Measurements from ENCODE around the gene DYNC1H1. TPM values are rescaled to one million over a fixed set of nuclear protein-coding genes. Genes with fewer than 3 reads are reported as not detected.
A peak's percentile ranks its signal among the peaks of the same experiment; 100 is the strongest.

The DYNC1H1 gene
- total and polyA plus RNA-seq, 12 donors, result 202 to 509 (median 348) TPM

DNA sequence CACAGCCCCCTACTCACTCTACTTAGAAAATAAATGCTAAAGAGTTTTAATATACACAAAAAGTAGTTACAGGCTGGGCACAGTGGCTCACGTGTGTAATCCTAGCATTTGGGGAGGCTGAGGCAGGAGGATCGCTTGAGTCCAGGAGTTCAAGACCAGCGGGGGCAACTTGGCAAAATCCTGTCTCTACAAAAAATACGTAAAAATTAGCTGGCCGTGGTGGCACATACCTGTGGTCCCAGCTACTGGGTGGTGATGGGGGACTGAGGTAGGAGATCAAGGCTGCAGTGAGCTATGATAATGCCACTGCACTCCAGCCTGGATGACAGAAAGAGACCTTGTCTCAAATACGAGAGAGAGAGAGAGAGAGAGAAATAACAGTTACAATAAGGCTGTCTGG is 9.9 kb upstream of the DYNC1H1 start:
- intact Hi-C loops (cut with DNase I), result loop anchor here in 1 of 2 donors (10.0 kb wide), 1 partner anchor 190 kb away; the partner anchor contains the start of gene PPP2R5C
- TF ChIP-seq, protein P1, sequence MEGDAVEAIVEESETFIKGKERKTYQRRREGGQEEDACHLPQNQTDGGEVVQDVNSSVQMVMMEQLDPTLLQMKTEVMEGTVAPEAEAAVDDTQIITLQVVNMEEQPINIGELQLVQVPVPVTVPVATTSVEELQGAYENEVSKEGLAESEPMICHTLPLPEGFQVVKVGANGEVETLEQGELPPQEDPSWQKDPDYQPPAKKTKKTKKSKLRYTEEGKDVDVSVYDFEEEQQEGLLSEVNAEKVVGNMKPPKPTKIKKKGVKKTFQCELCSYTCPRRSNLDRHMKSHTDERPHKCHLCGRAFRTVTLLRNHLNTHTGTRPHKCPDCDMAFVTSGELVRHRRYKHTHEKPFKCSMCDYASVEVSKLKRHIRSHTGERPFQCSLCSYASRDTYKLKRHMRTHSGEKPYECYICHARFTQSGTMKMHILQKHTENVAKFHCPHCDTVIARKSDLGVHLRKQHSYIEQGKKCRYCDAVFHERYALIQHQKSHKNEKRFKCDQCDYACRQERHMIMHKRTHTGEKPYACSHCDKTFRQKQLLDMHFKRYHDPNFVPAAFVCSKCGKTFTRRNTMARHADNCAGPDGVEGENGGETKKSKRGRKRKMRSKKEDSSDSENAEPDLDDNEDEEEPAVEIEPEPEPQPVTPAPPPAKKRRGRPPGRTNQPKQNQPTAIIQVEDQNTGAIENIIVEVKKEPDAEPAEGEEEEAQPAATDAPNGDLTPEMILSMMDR (IDR thresholded peaks at IDR 0.05), result no peak
- TF ChIP-seq POLR2A (IDR thresholded peaks at IDR 0.05), result no peak
- H3K27me3 ChIP-seq, result no peaks in the 10 kb centered on the region
- no peak overlapping the region for H3K27ac ChIP-seq
- peak in 3 of 7 donors; percentile 7 to 27 (median 9) for DNase-seq
- no peak overlapping the region for H3K4me3 ChIP-seq
- no peaks in the 10 kb centered on the region for H3K36me3 ChIP-seq (replicated peaks in 1 of 2)
- H3K4me1 ChIP-seq (replicated peaks in 1 of 2), result peaks cover 4 to 8% of the 10 kb centered on the region in 2 donors
- H3K9me3 ChIP-seq (replicated peaks in 1 of 3), result no peaks in the 10 kb centered on the region
- 79 to 89% (median 86%) methylated on average over 6 of the region's 6 CpGs for WGBS, 4 donors

DNA sequence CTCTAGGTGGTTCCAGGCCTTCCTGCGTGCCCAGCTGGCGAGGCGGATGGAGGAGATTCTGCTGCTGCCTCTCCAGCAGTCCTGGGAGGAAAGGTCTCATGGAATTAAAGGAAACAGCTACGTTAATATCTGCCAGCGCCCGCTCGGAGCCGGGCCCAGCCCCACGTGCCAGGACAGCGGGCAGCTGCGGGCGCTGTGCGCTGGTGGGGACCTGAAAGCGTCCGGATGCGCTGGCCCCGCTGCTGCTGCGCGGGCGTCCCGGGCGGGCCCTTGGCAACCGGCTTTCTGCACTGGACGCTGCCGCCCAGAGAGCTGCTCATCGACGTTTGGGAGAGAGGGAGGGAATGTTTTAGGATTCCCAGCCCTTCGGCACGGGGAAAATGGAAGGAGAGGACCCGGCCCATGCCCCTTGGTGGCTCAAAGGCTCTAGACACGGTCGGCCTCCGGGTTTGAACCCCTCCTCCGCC is 8.6 kb upstream of the DYNC1H1 start:
- Histone ChIP-seq H3K9me3 (replicated peaks in 1 of 3) (no peaks in the 10 kb centered on the region), H3K4me3 (no peak overlapping the region), H3K36me3 (replicated peaks in 1 of 2) (no peaks in the 10 kb centered on the region), H3K27me3 (no peaks in the 10 kb centered on the region), H3K27ac (no peak overlapping the region), H3K4me1 (replicated peaks in 1 of 2) (no peaks in the 10 kb centered on the region)
- WGBS, 4 donors, result 74 to 90% (median 86%) methylated on average over 16 to 34 of the region's 34 CpGs
- intact Hi-C loops (cut with DNase I), result loop anchor here in 1 of 2 donors (10.0 kb wide), 1 partner anchor 191 kb away; the partner anchor contains the start of gene PPP2R5C
- DNase-seq, result peak in 1 of 7 donors; percentile 39
- TF ChIP-seq, protein P1 (IDR thresholded peaks at IDR 0.05), result no peak
- no peak for TF ChIP-seq POLR2A (IDR thresholded peaks at IDR 0.05)

DNA sequence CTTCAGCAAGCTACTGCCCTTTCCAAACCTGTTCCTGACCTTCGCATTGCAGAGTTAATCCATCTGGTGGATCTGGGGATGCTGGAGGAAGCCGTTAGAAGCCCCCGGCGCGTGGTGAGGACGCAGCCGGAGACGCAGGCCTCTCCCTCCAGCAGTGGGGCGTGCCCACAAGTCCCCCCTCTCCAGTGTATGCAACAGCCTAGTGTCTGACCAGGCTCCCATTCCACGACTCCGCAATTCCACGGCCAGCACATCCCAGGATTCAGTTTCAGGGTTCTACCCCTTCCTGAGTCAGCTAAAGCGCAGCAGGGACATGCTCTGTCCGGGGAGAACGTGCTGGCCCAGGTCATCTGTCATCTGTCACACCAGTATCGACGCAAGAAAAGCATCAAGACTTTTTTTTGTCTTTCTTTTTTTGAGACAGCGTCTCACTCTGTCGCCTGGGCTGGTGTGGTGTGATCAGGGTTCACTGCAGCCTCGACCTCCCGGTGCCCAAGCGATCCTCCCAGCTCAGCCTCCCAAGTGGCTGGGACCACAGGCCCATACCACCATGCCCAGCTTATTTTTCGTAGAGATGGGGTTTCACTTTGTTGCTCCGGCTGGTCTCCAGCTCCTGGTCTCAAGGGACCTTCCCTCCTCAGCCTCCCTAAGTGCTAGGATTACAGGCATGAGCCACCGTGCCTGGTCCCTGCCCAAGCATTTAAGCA is 8.0 kb upstream of the DYNC1H1 start:
- Histone ChIP-seq H3K27me3 (no peaks in the 10 kb centered on the region), H3K4me3 (no peak overlapping the region), H3K36me3 (replicated peaks in 1 of 2) (no peaks in the 10 kb centered on the region), H3K9me3 (replicated peaks in 1 of 3) (no peaks in the 10 kb centered on the region), H3K27ac (no peak overlapping the region), H3K4me1 (replicated peaks in 1 of 2) (no peaks in the 10 kb centered on the region)
- 86 to 90% (median 89%) methylated on average over 17 to 25 of the region's 25 CpGs for WGBS, 4 donors
- intact Hi-C loops (cut with DNase I), result loop anchor here in 1 of 2 donors (10.0 kb wide), 1 partner anchor 192 kb away; the partner anchor contains the start of gene PPP2R5C
- peak in 3 of 7 donors; percentile 13 to 35 (median 15) for DNase-seq
- TF ChIP-seq, protein P1 (IDR thresholded peaks at IDR 0.05), result no peak
- no peak for TF ChIP-seq POLR2A (IDR thresholded peaks at IDR 0.05)

DNA sequence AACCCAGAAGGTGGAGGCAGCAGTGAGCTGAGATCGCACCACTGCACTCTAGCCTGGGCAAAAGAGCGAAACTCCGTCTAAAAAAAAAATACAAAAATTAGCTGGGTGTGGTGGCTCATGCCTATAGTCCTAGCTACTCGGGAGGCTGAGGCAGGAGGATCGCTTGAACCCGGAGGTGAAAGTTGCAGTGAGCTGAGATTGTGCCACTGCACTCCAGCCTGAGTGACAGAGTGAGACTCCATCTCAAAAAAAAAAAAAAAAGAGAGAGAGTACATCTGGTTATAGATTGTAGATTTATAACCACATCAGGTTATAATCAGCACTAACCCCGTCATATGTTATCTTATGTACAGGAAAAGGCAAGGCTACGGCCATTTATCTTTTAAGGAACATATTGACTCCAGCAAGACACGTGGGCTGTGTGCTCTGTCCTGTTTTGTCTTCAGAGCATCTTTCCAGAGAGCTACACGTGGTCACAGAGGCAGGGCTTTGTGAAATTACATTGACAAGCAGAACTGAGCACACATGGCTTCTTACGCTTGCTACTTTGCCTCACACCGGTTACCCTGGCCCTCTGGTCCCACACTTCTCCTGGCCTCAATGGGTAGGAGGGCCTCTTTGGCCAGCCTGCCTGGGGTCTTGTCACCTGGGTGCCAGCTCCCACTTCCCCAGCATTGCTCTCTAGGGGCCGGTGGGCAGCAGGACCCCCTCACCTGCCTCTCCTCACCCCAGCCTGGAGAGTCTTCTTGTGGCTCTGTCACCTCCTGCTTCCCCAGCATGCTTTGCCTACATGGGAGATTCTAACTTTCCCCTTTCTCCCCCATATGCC is 6.8 kb upstream of the DYNC1H1 start:
- no peaks in the 10 kb centered on the region for H3K9me3 ChIP-seq (replicated peaks in 1 of 3)
- no peak overlapping the region for H3K27ac ChIP-seq
- WGBS, 4 donors, result 80 to 87% (median 86%) methylated on average over 13 of the region's 13 CpGs
- peak in 3 of 7 donors; percentile 4 to 31 (median 9) for DNase-seq
- no peaks in the 10 kb centered on the region for H3K36me3 ChIP-seq (replicated peaks in 1 of 2)
- no peaks in the 10 kb centered on the region for H3K4me1 ChIP-seq (replicated peaks in 1 of 2)
- H3K27me3 ChIP-seq, result no peaks in the 10 kb centered on the region
- intact Hi-C loops (cut with DNase I), result loop anchor here in 1 of 2 donors (10.0 kb wide), 1 partner anchor 193 kb away; the partner anchor contains the start of gene PPP2R5C
- TF ChIP-seq, protein P1 (IDR thresholded peaks at IDR 0.05), result no peak
- no peak for TF ChIP-seq POLR2A (IDR thresholded peaks at IDR 0.05)
- no peak overlapping the region for H3K4me3 ChIP-seq

Data from adrenal gland (tissue), 12 donors.